Spleen (tissue), 11 donors: ENCODE data around the gene ATP10A. TPM values are rescaled to one million over a fixed set of nuclear protein-coding genes. Genes with fewer than 3 reads are reported as not detected.

ENCODE experiments used
- DNase-seq: peaks from one replicate; pipeline ENCODE4 v3.0.0-alpha.2; 2020
- H3K27ac ChIP-seq, 8 donors: fragments of 200-600 bp; sonication (generic) in 7 of 8; 1 replicate in 4 of 8; 2 replicates in 4 of 8; pipeline versions ENCODE4 v1.5.0 to v1.8.0; 2016 to 2021; ENCODE audit warnings: inconsistent platforms in 4 of 8, mild to moderate bottlenecking in 4 of 8, moderate library complexity in 1 of 8
- H3K27me3 ChIP-seq, 7 donors: fragments of 200-600 bp; sonication (generic) in 6 of 7; replicated peaks in 1 of 7; 1 replicate in 4 of 7; 2 replicates in 3 of 7; pipeline versions ENCODE4 v1.5.0 to v1.8.0; 2016 to 2021; ENCODE audit warnings: inconsistent platforms in 3 of 7, mild to moderate bottlenecking in 1 of 7
- H3K36me3 ChIP-seq, 6 donors: fragments of 200-600 bp; sonication (generic) in 5 of 6; 1 replicate in 4 of 6; 2 replicates in 2 of 6; pipeline versions ENCODE4 v1.5.0 to v1.8.0; 2016 to 2021; ENCODE audit warnings: inconsistent platforms in 2 of 6
- H3K4me1 ChIP-seq, 6 donors: fragments of 200-600 bp; sonication (generic) in 5 of 6; 1 replicate in 3 of 6; 2 replicates in 3 of 6; pipeline versions ENCODE4 v1.5.0 to v1.8.0; 2016 to 2021; ENCODE audit warnings: inconsistent platforms in 3 of 6
- H3K4me3 ChIP-seq, 8 donors: fragments of 200-600 bp; sonication (generic) in 7 of 8; 1 replicate in 4 of 8; 2 replicates in 4 of 8; pipeline versions ENCODE4 v1.5.0 to v1.8.0; 2016 to 2021; ENCODE audit warnings: inconsistent platforms in 4 of 8, mild to moderate bottlenecking in 4 of 8, moderate library complexity in 2 of 8
- H3K9me3 ChIP-seq, 8 donors: fragments of 200-600 bp; sonication (generic) in 7 of 8; 1 replicate in 4 of 8; 2 replicates in 4 of 8; pipeline versions ENCODE4 v1.5.0 to v1.8.0; 2016 to 2021; ENCODE audit warnings: inconsistent platforms in 4 of 8
- POLR2A ChIP-seq, 3 donors: fragments of 450-650 bp; IDR thresholded peaks; one replicate each; pipeline ENCODE4 v1.5.1; 2017; ENCODE audit warnings: antibody characterized with exemption in 3 of 3, mild to moderate bottlenecking in 1 of 3
- POLR2AphosphoS5 ChIP-seq, 3 donors: sonication (generic); formaldehyde crosslinking; IDR thresholded peaks; one replicate each; pipeline ENCODE4 v1.5.1; 2017; ENCODE audit warnings: antibody characterized with exemption in 3 of 3
- WGBS, 5 donors: extraction: QIAGEN DNeasy Blood & Tissue Kit in 3 of 5; methylation state at CpG; one replicate each; pipeline versions ENCODE4 v1.1.5 to v1.1.7; 2013 to 2018; 5-methylcytosine and 5-hydroxymethylcytosine counted together
- intact Hi-C: fragments of 100-400 bp; cut with DNase I; formaldehyde crosslinking; loops from one replicate; pipeline ENCODE4 v1.15.0; 2023; ENCODE audit warnings: low total_unique reads
- polyA plus RNA-seq, 3 donors: library from polyadenylated mRNA; stranded (reverse); fragments of 200-250 nt; gene quantifications; one replicate each; pipeline ENCODE4 v1.2.1, GENCODE V29; 2013
- total RNA-seq, 7 donors: library from RNA; depleted of rRNA in 3 of 7; stranded (reverse); fragments of >200 nt in 3 of 7; fragmentation: NEBNext Ultra II Directional in 4 of 7; extraction: Animal tissue kit (Norgen Biotek cat#: 25700) in 4 of 7; gene quantifications; one replicate each; pipeline versions ENCODE4 v1.1.0 to v1.2.1, GENCODE V29; 2016 to 2021
- TF ChIP-seq, protein P1 (sequence below), 11 experiments: fragments of 200-600 bp in 7 of 11; fragments of 450-650 bp in 4 of 11; sonication (generic) in 4 of 11; IDR thresholded peaks in 8 of 11; conservative IDR thresholded peaks in 3 of 11; 1 replicate in 7 of 11; 2 replicates in 4 of 11; pipeline versions ENCODE4 v1.4.0 to v1.8.0; 2016 to 2021; ENCODE audit warnings: antibody characterized with exemption in 11 of 11, inconsistent platforms in 4 of 11, mild to moderate bottlenecking in 1 of 11
- donor health status: healthy with polysubstance abuse.
- donor health status: DM: no; HTN: no; CAD: no; lungs with moderate emphysema.
- donor health status: DM: no; HTN: no; CAD: no.
- donor health status: Bipolar disorder and iron deficiency.
- donor health status: healthy.
- donor health status: DM: no; HTN: no; CAD: no.
- donor health status: DM: yes; HTN: yes; CAD: no.

ATP10A gene
- total and polyA plus RNA-seq, 10 donors, result 0.54 to 8.6 (median 2.7) TPM

DNA sequence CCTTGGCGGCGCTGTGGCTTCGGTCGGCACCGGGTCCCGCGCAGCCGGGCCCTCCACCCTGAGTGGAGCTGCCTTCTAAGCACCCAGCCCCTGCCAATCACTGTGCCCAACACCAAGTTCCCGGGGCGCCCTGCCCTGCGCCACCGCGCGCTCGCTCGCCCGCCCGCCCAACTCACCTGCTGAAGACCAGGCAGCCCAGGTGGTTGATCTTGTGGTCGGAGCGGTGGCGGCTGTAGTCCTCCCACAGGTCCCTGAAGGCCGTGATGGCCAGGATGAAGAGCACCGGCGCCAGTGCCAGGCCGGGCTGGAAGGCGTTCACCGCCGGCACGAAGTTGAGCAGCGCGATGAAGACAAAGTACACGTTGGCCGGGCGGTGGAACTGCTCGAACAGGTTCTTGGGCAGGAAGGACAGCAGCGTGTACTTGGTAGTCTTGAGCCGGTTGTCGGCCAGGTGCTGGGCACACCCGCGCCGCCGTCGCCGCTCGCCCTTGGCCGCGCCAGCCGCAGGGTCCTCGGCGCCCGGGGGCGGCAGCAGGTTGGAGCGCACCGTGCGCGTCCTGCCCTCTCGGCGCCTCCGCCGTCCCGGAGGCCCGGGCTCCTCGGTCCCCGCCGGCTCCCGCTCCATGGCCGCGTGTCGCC, 536 bp downstream of the ATP10A start:
- 1 to 3% (median 2%) methylated on average over 28 to 69 of the region's 69 CpGs for WGBS, 5 donors
- Histone ChIP-seq H3K4me1 (peaks cover 6 to 53% (median 23%) of the 10 kb centered on the region in 6 donors), H3K4me3 (peak overlapping the region; percentile 35 to 80 (median 56)), H3K27ac (peak overlapping the region in 5 of 8 donors; percentile 20 to 77 (median 67)), H3K9me3 (no peaks in the 10 kb centered on the region), H3K36me3 (no peaks in the 10 kb centered on the region), H3K27me3 (peaks cover 2 to 66% (median 20%) of the 10 kb centered on the region in 7 donors)
- no peak for TF ChIP-seq POLR2A (IDR thresholded peaks at IDR 0.05)
- TF ChIP-seq, protein P1, sequence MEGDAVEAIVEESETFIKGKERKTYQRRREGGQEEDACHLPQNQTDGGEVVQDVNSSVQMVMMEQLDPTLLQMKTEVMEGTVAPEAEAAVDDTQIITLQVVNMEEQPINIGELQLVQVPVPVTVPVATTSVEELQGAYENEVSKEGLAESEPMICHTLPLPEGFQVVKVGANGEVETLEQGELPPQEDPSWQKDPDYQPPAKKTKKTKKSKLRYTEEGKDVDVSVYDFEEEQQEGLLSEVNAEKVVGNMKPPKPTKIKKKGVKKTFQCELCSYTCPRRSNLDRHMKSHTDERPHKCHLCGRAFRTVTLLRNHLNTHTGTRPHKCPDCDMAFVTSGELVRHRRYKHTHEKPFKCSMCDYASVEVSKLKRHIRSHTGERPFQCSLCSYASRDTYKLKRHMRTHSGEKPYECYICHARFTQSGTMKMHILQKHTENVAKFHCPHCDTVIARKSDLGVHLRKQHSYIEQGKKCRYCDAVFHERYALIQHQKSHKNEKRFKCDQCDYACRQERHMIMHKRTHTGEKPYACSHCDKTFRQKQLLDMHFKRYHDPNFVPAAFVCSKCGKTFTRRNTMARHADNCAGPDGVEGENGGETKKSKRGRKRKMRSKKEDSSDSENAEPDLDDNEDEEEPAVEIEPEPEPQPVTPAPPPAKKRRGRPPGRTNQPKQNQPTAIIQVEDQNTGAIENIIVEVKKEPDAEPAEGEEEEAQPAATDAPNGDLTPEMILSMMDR (IDR thresholded peaks at IDR 0.05 in 8 of 11, conservative IDR thresholded peaks at IDR 0.05 in 3 of 11), result no peak
- intact Hi-C loops, result no loop called here
- DNase-seq, result no peak

GRCh38 chr15:25862071-25862471, 1.1 kb downstream of the ATP10A start:
- 11 to 47% (median 14%) methylated on average over 3 to 19 of the region's 19 CpGs for WGBS, 5 donors
- H3K36me3 ChIP-seq, result no peaks in the 10 kb centered on the region
- DNase-seq, result no peak
- H3K27me3 ChIP-seq, result peaks cover 2 to 66% (median 20%) of the 10 kb centered on the region in 7 donors
- no peaks in the 10 kb centered on the region for H3K9me3 ChIP-seq
- peak overlapping the region; percentile 35 to 80 (median 56) for H3K4me3 ChIP-seq
- intact Hi-C loops, result no loop called here
- TF ChIP-seq, protein P1 (IDR thresholded peaks at IDR 0.05 in 8 of 11, conservative IDR thresholded peaks at IDR 0.05 in 3 of 11), result no peak
- TF ChIP-seq POLR2AphosphoS5 (IDR thresholded peaks at IDR 0.05), result peak in 1 of 3 donors; percentile 28
- no peak for TF ChIP-seq POLR2A (IDR thresholded peaks at IDR 0.05)
- peaks cover 6 to 53% (median 23%) of the 10 kb centered on the region in 6 donors for H3K4me1 ChIP-seq
- peak overlapping the region in 6 of 8 donors; percentile 27 to 77 (median 60) for H3K27ac ChIP-seq

- H3K27me3 ChIP-seq, result peaks cover 2 to 66% (median 20%) of the 10 kb centered on the region in 7 donors
- WGBS, 5 donors, result 63 to 72% (median 67%) methylated on average over 20 of the region's 20 CpGs
- H3K27ac ChIP-seq, result peak overlapping the region in 6 of 8 donors; percentile 28 to 77 (median 60)
- TF ChIP-seq, protein P1 (IDR thresholded peaks at IDR 0.05 in 8 of 11, conservative IDR thresholded peaks at IDR 0.05 in 3 of 11), result no peak
- TF ChIP-seq POLR2A (IDR thresholded peaks at IDR 0.05) (no peak), POLR2AphosphoS5 (IDR thresholded peaks at IDR 0.05) (no peak)
- H3K36me3 ChIP-seq, result no peaks in the 10 kb centered on the region
- H3K4me1 ChIP-seq, result peaks cover 6 to 53% (median 23%) of the 10 kb centered on the region in 6 donors
- peak overlapping the region; percentile 35 to 80 (median 56) for H3K4me3 ChIP-seq
- no peak for DNase-seq
- no peaks in the 10 kb centered on the region for H3K9me3 ChIP-seq
- intact Hi-C loops, result no loop called here
Observed at GRCh38 chr15:25860885-25861866, 2.0 kb downstream of the ATP10A start.
